HPDE6-E6E7 (cell line): ENCODE data around the gene C11orf58.

Source experiments
- DNase-seq: peaks from one replicate; pipeline ENCODE4 v3.0.0; 2011; ENCODE audit warnings: missing footprints; ENCODE audit errors: extremely low spot score

C11orf58 gene

DNA sequence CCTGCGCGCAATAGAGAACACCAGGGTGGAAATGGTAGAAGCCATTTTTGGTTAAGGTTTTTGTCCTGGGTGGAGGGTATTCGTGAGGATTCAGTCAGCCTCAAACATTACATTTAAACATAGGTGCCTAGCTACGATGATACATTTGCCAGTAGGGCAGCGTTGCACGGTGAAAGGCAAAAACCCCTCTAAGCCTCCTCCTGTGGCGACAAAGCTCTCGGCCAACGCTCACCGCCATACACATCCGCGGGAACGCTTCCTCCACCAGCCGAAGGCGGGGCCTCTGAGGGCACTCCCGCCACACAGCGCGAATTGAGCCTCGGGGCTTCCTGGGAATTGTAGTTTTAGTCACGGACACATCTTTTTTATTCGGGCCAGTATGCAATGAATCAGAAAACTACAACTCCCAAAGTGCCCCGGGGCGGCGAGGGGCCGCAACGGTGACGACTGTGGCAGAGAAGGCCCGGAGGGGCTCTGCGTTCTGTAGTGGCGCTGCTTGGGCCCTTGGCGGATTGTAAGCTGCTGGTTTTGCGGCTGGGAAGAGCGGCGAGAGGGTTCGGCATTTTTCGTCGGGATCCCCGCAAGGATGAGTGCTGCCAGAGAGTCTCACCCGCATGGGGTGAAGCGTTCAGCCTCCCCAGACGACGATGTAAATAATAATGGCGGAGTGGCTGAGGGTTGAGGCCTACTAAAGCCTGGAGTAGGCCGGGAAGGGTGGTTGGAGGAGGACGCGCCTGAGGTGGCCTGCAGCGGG is at the start of gene C11orf58:
Gene C11orf58 (plus strand): TSS at position 455 of the 754 bp plus-strand sequence. CDS start 132 bp downstream, at position 587.
- DNase-seq, result peak; percentile 91

GRCh38 chr11:16690086-16690485 is 48.4 kb upstream of the C11orf58 start:
- no peak for DNase-seq

DNA sequence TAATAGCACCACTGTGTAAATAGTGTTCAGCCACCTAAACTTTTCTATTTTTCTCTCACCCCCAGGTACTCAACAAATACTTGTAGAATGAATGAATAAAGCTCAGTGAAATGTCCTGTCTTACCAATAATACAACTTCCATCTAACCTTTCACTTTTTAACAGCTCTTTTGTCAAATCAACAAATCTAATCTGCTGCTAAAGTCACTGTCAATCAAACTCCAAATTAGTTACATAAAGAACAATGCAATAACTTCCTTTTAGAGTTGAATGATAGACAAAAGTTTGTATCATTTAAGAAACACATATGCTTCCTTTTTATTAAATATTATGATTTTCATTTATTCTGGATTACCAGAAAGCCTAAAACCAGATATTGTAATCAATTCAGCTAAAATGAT is 34.7 kb upstream of the C11orf58 start:
- no peak for DNase-seq

DNA sequence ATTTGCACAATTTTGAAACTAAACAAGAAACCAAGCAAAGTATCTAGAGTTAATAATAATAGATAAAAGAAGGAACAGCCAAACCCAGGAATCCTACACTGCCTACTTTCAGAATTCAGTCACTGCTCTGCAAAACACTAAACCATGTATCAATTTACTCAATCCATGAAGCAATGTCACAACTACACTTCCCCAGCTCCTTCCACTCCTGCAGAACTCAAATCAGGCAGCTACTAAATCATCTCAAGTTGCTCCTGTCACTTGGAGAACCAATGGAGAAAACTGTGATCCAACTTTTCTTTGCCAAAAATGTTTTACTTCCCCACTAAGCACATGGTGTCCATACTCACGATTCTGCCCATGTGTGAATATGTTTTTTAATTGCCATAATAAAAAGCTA is 24.9 kb upstream of the C11orf58 start:
- DNase-seq, result no peak

DNA sequence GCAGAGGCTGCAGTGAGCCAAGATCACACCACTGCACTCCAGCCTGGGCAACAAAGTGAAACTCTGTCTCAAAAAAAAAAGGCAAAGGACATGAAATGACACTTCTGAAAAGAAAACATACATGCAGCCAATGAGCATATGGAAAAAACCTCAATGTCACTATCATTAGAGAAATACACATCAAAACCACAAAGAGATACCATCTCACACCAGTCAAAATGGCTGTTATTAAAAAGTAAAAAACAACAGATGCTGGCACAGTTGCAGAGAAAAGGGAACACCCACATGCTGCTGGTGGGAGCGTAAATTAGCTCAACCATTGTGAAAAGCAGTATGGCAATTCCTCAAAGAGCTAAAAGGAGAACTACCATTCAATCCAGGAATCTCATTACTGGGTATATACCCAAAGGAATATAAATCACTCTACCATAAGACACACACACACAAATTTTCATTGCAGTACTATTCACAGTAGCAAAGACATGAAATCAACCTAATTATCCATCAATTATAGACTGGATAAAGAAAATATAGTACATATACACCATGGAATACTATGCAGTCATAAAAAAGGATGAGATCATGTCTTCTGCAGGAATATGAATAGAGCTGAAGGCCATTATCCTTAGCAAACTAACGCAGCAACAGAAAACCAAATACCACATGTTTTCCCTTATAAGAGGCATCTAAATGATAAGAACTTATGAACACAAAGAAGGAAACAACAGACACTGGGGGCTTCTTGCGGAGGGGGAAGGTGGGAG is 15.7 kb upstream of the C11orf58 start:
- DNase-seq, result no peak

GRCh38 chr11:16727806-16728205 is 10.6 kb upstream of the C11orf58 start:
- DNase-seq, result no peak

DNA sequence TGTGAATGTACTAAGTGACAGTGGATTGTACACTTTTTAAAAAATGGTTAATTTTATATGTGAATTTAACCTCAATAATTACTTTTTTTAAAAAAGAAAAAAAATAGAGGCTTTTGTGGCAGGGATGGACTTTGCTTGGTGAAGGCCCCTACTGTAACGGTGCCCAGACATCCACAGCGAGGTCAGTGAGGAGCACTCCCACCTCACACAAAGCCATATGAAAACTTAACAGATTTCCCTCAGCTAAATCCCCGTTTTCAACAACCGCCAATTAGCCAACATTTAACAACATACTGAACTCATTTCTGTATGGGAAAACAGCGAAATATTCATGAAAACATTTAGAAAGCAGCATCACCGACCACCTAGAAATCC is 642 bp upstream of the C11orf58 start:
- no peak for DNase-seq

- DNase-seq, result no peak
Observed at GRCh38 chr11:16738947-16739815, 734 bp downstream of the C11orf58 start.

- no peak for DNase-seq
Observed at GRCh38 chr11:16741473-16741872, 3.0 kb downstream of the C11orf58 start.

DNA sequence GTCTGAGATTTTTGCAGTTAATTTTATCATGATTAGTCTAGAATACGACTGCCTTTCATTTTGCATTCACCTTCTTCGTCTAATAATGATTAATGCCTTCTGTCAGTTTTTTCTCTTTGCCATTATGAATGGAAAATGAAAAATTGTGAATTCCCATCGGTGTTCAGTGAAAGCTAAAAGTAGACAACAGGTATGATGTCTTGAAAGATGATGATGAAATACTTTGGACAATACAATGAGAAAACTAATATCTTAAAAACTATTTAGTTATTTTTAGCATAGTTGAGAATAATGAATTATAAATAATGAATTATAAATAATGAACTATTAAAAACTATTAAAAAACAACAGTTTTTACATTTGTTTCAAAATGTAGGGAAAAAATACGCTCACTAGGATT is 5.0 kb downstream of the C11orf58 start:
- DNase-seq, result no peak

GRCh38 chr11:16744128-16744725 is 5.8 kb downstream of the C11orf58 start:
- no peak for DNase-seq

GRCh38 chr11:16745950-16746605 is 7.6 kb downstream of the C11orf58 start:
- DNase-seq, result no peak

GRCh38 chr11:16749092-16749491 is 10.6 kb downstream of the C11orf58 start:
- no peak for DNase-seq

DNA sequence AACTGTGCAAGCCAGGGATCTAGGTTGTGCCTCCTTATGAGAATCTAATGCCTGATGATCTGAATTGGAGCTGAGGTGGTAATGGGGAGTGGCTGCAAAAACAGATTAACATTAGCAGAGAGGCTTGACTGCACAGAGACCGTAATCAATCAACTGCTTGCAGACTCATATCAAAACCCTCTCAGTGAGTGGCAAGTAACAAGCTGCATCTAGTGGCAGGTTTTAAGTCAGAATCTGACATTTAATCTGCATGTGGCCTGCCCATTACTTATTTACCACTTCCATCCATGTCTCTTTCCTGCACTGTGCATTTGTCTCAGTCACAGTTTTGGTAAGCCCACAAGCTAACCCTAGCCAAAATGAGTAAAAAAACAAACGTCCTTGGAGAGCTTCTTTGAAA is 11.2 kb downstream of the C11orf58 start:
- DNase-seq, result no peak

DNA sequence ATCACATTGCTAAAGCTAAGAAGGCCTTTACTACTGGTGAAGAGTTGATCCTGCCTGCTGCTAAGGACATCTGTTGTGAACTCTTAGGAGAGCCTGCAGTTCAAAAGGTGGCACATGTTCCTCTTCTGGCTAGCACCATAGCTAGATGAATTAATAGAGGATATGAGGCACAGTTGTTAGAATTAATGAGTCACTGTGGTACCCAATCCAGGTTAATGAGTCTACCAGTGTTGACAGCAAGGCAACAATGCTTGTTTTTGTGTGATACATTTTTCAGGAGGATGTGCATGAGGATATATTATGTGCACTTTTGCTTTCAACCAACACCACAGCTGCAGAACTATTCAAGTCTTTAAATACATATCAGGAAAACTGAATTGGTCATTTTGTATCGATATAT is 12.0 kb downstream of the C11orf58 start:
- no peak for DNase-seq

GRCh38 chr11:16758382-16759024 is 20.1 kb downstream of the C11orf58 start:
- no peak for DNase-seq

DNA sequence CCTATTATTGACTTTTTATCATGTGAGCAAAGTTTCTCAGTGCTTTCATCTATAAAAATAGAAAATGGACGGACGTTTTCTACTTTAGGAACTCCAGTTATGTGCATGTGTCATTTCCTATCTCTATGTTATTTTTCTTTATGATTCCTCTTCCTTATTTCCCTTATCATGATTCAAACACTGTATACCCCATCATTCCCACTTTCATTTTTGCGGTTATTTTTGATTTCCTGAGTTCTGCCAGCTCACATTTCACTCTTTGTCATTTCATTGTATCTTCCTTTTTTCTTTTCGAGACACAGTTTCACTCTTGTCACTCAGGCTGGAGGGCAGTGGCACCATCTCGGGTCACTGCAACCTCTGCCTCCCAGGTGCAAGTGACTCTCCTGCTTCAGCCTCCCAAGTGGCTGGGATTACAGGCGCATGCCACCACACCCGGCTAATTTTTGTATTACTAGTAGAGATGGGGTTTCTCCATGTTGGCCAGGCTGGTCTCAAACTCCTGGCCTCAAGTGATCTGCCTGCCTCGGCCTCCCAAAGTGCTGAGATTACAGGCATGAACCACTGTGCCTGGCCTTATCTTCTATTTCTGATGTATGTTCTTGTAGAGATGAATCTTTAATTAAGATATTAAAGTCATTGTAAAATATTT is 21.5 kb downstream of the C11orf58 start:
- DNase-seq, result no peak

DNA sequence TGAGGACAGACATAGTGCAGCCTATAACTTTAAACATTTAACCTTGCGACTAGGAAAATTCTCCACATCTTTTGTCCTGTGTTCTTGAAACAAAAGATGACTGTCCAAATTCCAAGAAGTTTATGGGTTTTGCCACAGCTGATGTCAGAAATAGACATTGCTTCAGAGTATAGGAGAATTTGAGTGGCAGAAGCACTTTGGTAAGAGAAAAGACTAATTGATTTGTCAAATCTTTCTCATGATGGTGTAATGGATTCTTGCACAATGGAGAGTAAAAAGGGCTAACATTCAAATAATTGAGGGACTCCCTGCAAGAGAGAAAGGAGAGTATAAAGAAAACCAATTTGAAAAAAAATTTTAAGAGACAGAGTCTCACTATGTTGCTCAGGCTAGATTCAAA is 25.3 kb downstream of the C11orf58 start:
- no peak for DNase-seq

DNA sequence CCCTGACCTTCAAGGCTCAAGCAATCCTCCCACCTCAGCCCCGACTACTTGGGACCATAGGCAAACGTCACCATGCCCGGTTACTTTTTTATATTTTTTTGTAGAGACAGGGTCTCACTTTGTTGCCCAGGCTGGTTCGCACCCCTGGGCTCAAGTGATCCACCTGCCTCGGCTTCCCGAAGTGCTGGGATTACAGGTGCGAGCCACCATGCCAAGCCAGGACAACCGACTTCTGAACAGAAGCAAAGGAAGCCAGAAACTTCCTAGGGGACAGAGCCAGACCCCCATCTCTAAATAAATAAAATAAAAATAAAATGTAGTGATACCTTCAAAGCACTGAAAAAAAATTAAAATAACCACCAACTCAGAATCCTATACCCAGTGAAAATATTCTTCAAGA is 26.4 kb downstream of the C11orf58 start:
- DNase-seq, result no peak

GRCh38 chr11:16767137-16767536 is 28.7 kb downstream of the C11orf58 start:
- no peak for DNase-seq
